ENCODE results near the gene HES6.

DNA sequence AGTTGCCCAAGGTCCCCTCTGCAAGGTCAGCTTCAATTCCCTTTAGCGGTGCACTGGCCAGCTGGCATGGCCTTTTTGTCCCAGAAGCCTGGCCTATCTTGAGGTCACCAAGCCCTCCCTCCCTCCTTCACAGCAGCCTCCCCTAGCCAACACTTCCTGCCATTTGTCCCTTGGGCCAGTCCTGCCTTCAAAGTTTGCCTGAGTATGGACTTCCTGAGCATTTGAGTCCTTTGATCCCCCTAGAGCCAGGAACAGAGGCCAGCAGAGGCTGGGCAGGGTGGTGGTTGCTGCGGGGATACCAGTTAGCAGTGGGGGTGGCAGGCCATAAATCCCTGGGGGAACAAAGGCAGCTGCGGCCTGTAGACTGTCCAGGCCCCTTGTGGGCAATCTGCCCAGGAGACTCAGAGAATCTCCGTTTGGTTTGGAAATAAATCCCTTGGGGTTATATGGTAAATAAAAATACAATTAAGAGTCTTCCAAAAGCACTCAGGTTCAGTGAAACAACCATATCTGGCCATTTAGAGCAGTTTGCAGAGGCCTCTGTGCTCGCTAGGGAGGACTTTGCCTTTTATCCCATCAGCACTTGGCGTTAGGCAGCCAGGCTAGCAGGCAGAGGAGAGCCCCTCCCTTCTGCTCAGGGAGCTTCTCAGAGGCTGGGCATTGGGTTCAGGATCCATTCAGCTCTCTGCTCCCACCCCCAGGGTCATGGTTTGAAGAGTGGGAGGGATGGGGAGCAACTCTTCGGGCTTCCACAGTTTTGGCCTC lies 3.1 kb upstream of the HES6 start:
- TF ChIP-seq HDGF (IDR thresholded peaks at IDR 0.05; ENCODE audit: borderline replicate concordance) (no peak), FOXA1 (IDR thresholded peaks at IDR 0.05) (no peak), LEF1 (IDR thresholded peaks at IDR 0.05; ENCODE audit: borderline replicate concordance) (no peak), SP1 (IDR thresholded peaks at IDR 0.05) (no peak), FOXM1 (IDR thresholded peaks at IDR 0.05; ENCODE audit: borderline replicate concordance) (no peak)
- TF ChIP-seq, protein P1, sequence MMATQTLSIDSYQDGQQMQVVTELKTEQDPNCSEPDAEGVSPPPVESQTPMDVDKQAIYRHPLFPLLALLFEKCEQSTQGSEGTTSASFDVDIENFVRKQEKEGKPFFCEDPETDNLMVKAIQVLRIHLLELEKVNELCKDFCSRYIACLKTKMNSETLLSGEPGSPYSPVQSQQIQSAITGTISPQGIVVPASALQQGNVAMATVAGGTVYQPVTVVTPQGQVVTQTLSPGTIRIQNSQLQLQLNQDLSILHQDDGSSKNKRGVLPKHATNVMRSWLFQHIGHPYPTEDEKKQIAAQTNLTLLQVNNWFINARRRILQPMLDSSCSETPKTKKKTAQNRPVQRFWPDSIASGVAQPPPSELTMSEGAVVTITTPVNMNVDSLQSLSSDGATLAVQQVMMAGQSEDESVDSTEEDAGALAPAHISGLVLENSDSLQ (IDR thresholded peaks at IDR 0.05), result no peak

All from HEK293T (cell line).